NCI-H1694 (cell line): ENCODE data around the gene DYRK1A.

ENCODE experiments used
- DNase-seq: peaks from one replicate; lab custom pipeline; 2025; lab: John Stamatoyannopoulos, UW

The DYRK1A gene

GRCh38 chr21:37550618-37551330 is 184.2 kb downstream of the DYRK1A start:
- DNase-seq, result no peak

GRCh38 chr21:37551331-37551992 is 184.9 kb downstream of the DYRK1A start:
- no peak for DNase-seq

- no peak for DNase-seq
These were observed 185.4 kb downstream of the DYRK1A start for GRCh38 chr21:37551993-37552355.

GRCh38 chr21:37552496-37553029 is 186.0 kb downstream of the DYRK1A start:
- DNase-seq, result no peak

GRCh38 chr21:37553078-37553481 is 186.5 kb downstream of the DYRK1A start:
- no peak for DNase-seq

- no peak for DNase-seq
These were observed 188.2 kb downstream of the DYRK1A start for GRCh38 chr21:37554661-37555379.

- DNase-seq, result no peak
These were observed 189.2 kb downstream of the DYRK1A start for GRCh38 chr21:37555672-37556261.

GRCh38 chr21:37557261-37557950 is 190.8 kb downstream of the DYRK1A start:
- DNase-seq, result no peak

- DNase-seq, result no peak
These were observed 192.2 kb downstream of the DYRK1A start for GRCh38 chr21:37558676-37559211.

GRCh38 chr21:37560385-37560784 is 193.8 kb downstream of the DYRK1A start:
- DNase-seq, result no peak

- DNase-seq, result no peak
These were observed 194.9 kb downstream of the DYRK1A start for GRCh38 chr21:37561506-37561905.

- no peak for DNase-seq
These were observed 195.7 kb downstream of the DYRK1A start for GRCh38 chr21:37561941-37562919.

GRCh38 chr21:37562920-37563640 is 196.5 kb downstream of the DYRK1A start:
- DNase-seq, result no peak

- DNase-seq, result peak; percentile 92
These were observed 197.2 kb downstream of the DYRK1A start for GRCh38 chr21:37563641-37564340.

GRCh38 chr21:37564341-37564923 is 197.9 kb downstream of the DYRK1A start:
- DNase-seq, result peak; percentile 85

- DNase-seq, result no peak
These were observed 198.5 kb downstream of the DYRK1A start for GRCh38 chr21:37564924-37565529.

GRCh38 chr21:37565530-37566223 is 199.1 kb downstream of the DYRK1A start:
- DNase-seq, result no peak
